T-helper 9 cell (primary cell): ENCODE data around the gene MYO10.
"Not testable (repeated sequence)": the region's sequence is repeated elsewhere in the genome, so short reads cannot be mapped to it uniquely, and the experiment has no call there.

Source experiments
- DNase-seq: peaks from one replicate; pipeline ENCODE4 v3.0.0-alpha.2; 2020

MYO10 gene

GRCh38 chr5:16736158-16736995, 199.7 kb downstream of the MYO10 start:
- DNase-seq, result no peak

GRCh38 chr5:16735101-16736060, 200.7 kb downstream of the MYO10 start:
- no peak for DNase-seq

GRCh38 chr5:16733331-16734006, 202.6 kb downstream of the MYO10 start:
- no peak for DNase-seq

- DNase-seq, result no peak
Observed at GRCh38 chr5:16732356-16732755, 203.7 kb downstream of the MYO10 start.

GRCh38 chr5:16727755-16728325, 208.2 kb downstream of the MYO10 start:
- DNase-seq, result no peak

GRCh38 chr5:16726538-16726946, 209.5 kb downstream of the MYO10 start:
- DNase-seq, result no peak

GRCh38 chr5:16725575-16725974, 210.5 kb downstream of the MYO10 start:
- DNase-seq, result no peak

GRCh38 chr5:16723821-16724220, 212.3 kb downstream of the MYO10 start:
- no peak for DNase-seq

- DNase-seq, result no peak
Observed at GRCh38 chr5:16722097-16722495, 214.0 kb downstream of the MYO10 start.

GRCh38 chr5:16721151-16722096, 214.7 kb downstream of the MYO10 start:
- DNase-seq, result no peak

- not testable (repeated sequence) for DNase-seq
Observed at GRCh38 chr5:16718036-16718435, 218.1 kb downstream of the MYO10 start.

- DNase-seq, result no peak
Observed at GRCh38 chr5:16713386-16713928, 222.6 kb downstream of the MYO10 start.

- DNase-seq, result no peak
Observed at GRCh38 chr5:16712620-16713019, 223.5 kb downstream of the MYO10 start.

- no peak for DNase-seq
Observed at GRCh38 chr5:16712178-16712577, 223.9 kb downstream of the MYO10 start.

- DNase-seq, result no peak
Observed at GRCh38 chr5:16709691-16710433, 226.2 kb downstream of the MYO10 start.

GRCh38 chr5:16707869-16708192, 228.3 kb downstream of the MYO10 start:
- DNase-seq, result no peak

- DNase-seq, result no peak
Observed at GRCh38 chr5:16707168-16707868, 228.8 kb downstream of the MYO10 start.

- DNase-seq, result no peak
Observed at GRCh38 chr5:16704945-16705344, 231.1 kb downstream of the MYO10 start.

- DNase-seq, result no peak
Observed at GRCh38 chr5:16702964-16703363, 233.1 kb downstream of the MYO10 start.
